Measurements from ENCODE around the gene NKRF. TPM values are rescaled to one million over a fixed set of nuclear protein-coding genes. Genes with fewer than 3 reads are reported as not detected.

NKRF gene
- total RNA-seq, 3 donors from 2014 or later, result 5.7 to 6.3 (median 5.9) TPM

- TF ChIP-seq CTCF (IDR thresholded peaks at IDR 0.05), result no peak
- no peaks in the 10 kb centered on the region for H3K36me3 ChIP-seq (ENCODE audit: low read depth)
- no peaks in the 10 kb centered on the region for H3K9me3 ChIP-seq
- no peak overlapping the region for H3K4me3 ChIP-seq
- intact Hi-C loops (cut with DNase I, micrococcal nuclease), result no loop called here
- DNase-seq, result peak in 1 of 3 donors; percentile 12
- ATAC-seq, result no peak
- no peaks in the 10 kb centered on the region for H3K4me1 ChIP-seq (ENCODE audit: low read depth)
Measured at GRCh38 chrX:119607018-119607389, 780 bp upstream of the NKRF start.

- intact Hi-C loops (cut with DNase I, micrococcal nuclease), result no loop called here
- H3K9me3 ChIP-seq, result no peaks in the 10 kb centered on the region
- H3K4me3 ChIP-seq, result peak overlapping the region; percentile 42
- DNase-seq (peak; percentile 36 to 77 (median 59)), ATAC-seq (peak; percentile 76)
- no peaks in the 10 kb centered on the region for H3K4me1 ChIP-seq (ENCODE audit: low read depth)
- no peaks in the 10 kb centered on the region for H3K36me3 ChIP-seq (ENCODE audit: low read depth)
- TF ChIP-seq CTCF (IDR thresholded peaks at IDR 0.05), result no peak
Measured at GRCh38 chrX:119605464-119606279, 552 bp downstream of the NKRF start.

GRCh38 chrX:119604766-119605463 is 1.3 kb downstream of the NKRF start:
- TF ChIP-seq CTCF (IDR thresholded peaks at IDR 0.05), result no peak
- Histone ChIP-seq H3K4me3 (no peak overlapping the region), H3K9me3 (no peaks in the 10 kb centered on the region), H3K4me1 (ENCODE audit: low read depth) (no peaks in the 10 kb centered on the region), H3K36me3 (ENCODE audit: low read depth) (no peaks in the 10 kb centered on the region)
- DNase-seq (no peak), ATAC-seq (no peak)
- intact Hi-C loops (cut with DNase I, micrococcal nuclease), result no loop called here

GRCh38 chrX:119602701-119603255 is 3.4 kb downstream of the NKRF start:
- intact Hi-C loops (cut with DNase I, micrococcal nuclease), result no loop called here
- Histone ChIP-seq H3K36me3 (ENCODE audit: low read depth) (no peaks in the 10 kb centered on the region), H3K9me3 (no peaks in the 10 kb centered on the region), H3K4me1 (ENCODE audit: low read depth) (no peaks in the 10 kb centered on the region), H3K4me3 (no peak overlapping the region)
- ATAC-seq, result no peak
- TF ChIP-seq CTCF (IDR thresholded peaks at IDR 0.05), result no peak
- no peak for DNase-seq

- DNase-seq (no peak), ATAC-seq (no peak)
- H3K4me3 ChIP-seq, result no peak overlapping the region
- no peaks in the 10 kb centered on the region for H3K4me1 ChIP-seq (ENCODE audit: low read depth)
- H3K9me3 ChIP-seq, result no peaks in the 10 kb centered on the region
- TF ChIP-seq CTCF (IDR thresholded peaks at IDR 0.05), result no peak
- no peaks in the 10 kb centered on the region for H3K36me3 ChIP-seq (ENCODE audit: low read depth)
- intact Hi-C loops (cut with DNase I, micrococcal nuclease), result no loop called here
Measured at GRCh38 chrX:119589810-119590209, 16.4 kb downstream of the NKRF start.
